ENCODE results near the gene UCK2. TPM values are rescaled to one million over a fixed set of nuclear protein-coding genes. Genes with fewer than 3 reads are reported as not detected.

The UCK2 gene
- total and polyA plus RNA-seq, 9 of the 15 experiments (the other 6 are each of a cell fraction or from before 2014, with no cell fraction given): 71.6 to 145 (median 95.8) TPM

DNA sequence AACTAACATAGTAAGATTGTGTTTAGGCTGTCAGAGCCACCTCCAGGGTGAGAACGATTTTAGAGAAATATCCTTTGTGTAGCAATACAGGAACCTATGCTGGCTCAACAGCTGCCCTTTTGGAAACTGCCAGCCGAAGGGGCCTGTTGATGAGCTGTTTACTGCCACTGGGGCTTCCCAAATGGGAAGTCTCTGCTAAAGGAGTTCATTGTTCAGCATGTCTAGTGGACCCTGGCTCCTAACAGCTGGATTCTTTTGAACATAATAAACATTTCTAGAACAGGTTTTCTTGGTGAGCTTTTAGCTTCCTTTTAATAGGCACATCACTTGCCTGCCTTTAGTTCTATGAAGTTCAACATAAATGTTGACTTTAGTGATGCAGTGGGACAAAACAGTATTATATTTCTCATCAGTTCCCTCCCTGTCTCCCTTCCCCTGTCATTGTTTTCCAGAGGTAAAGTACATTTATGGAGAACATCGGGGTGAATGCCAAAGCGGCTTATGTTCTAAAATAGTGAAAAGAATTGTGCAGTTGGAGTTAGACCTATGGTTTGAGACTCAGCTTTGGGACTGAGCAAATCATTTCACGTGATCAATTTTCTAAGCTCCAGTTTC, 57.4 kb downstream of the UCK2 start:
- H3K4me3 ChIP-seq: no peak overlapping the region
- WGBS (ENCODE audit: insufficient coverage, low coverage, missing lambda C conversion rate): 77% methylated on average over 5 of the region's 5 CpGs
- POLR2A ChIA-PET: interaction anchor here (0.6 to 3.3 kb wide), 6 partner anchors 11 to 116 kb away, joined by 3 to 10 read pairs (median 4); partner anchors contain the start of gene TMCO1
- H3K36me3 ChIP-seq (ENCODE audit: control insufficient read depth, insufficient read depth, low read length): peaks cover 10% of the 10 kb centered on the region; the same call in 2 of the 3 replicates
- H3K27ac ChIP-seq (ENCODE audit: extremely low read depth, low read depth, low read length): no peak overlapping the region
- CTCF ChIA-PET (ENCODE audit: low intra/inter-chr PET ratio): no interaction called here
- peaks cover 94% of the 10 kb centered on the region for H3K79me2 ChIP-seq (ENCODE audit: control insufficient read depth, insufficient read depth, low read length)
- DNase-seq (ENCODE audit: extremely low read depth in 1 of 4, low spot score in 3 of 4) (no peak), ATAC-seq (no peak), FAIRE-seq (no peak)
- no peak overlapping the region for H3K9ac ChIP-seq (ENCODE audit: insufficient read depth in 1 of 2, low read depth in 2 of 2, low read length in 2 of 2)
- H3K4me1 ChIP-seq (replicated peaks in 1 of 2; ENCODE audit: control insufficient read depth in 2 of 2, insufficient read depth in 2 of 2, low read length in 2 of 2): no peaks in the 10 kb centered on the region; a peak in 1 of 5 replicates
- H3K9me3 ChIP-seq (replicated peaks; ENCODE audit: control insufficient read depth, insufficient read depth, low read depth, low read length): no peaks in the 10 kb centered on the region
- no TSS peak for BruUV-seq (replicated peaks)
- no peaks in the 10 kb centered on the region for H3K9me1 ChIP-seq (ENCODE audit: control insufficient read depth, insufficient read depth, low read length)
- intact Hi-C loops (cut with micrococcal nuclease) (no loop called here), in situ Hi-C loops (cut with MboI) (no loop called here)
- no peaks in the 10 kb centered on the region for H3K27me3 ChIP-seq (ENCODE audit: control insufficient read depth in 2 of 2, insufficient read depth in 2 of 2, low read length in 2 of 2)
- H2AFZ ChIP-seq (ENCODE audit: low read depth, low read length): no peak overlapping the region
- H3K4me2 ChIP-seq (ENCODE audit: insufficient read depth, low read length): no peak overlapping the region
- peaks cover 27% of the 10 kb centered on the region; the same call in 1 of the 2 replicates for H4K20me1 ChIP-seq (replicated peaks; ENCODE audit: control insufficient read depth, insufficient read depth, low read length)
- TF ChIP-seq, protein P1, sequence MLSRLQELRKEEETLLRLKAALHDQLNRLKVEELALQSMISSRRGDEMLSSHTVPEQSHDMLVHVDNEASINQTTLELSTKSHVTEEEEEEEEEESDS (CRISPR knock-in tag; IDR thresholded peaks at IDR 0.05): no peak
- TF ChIP-seq, protein P2, sequence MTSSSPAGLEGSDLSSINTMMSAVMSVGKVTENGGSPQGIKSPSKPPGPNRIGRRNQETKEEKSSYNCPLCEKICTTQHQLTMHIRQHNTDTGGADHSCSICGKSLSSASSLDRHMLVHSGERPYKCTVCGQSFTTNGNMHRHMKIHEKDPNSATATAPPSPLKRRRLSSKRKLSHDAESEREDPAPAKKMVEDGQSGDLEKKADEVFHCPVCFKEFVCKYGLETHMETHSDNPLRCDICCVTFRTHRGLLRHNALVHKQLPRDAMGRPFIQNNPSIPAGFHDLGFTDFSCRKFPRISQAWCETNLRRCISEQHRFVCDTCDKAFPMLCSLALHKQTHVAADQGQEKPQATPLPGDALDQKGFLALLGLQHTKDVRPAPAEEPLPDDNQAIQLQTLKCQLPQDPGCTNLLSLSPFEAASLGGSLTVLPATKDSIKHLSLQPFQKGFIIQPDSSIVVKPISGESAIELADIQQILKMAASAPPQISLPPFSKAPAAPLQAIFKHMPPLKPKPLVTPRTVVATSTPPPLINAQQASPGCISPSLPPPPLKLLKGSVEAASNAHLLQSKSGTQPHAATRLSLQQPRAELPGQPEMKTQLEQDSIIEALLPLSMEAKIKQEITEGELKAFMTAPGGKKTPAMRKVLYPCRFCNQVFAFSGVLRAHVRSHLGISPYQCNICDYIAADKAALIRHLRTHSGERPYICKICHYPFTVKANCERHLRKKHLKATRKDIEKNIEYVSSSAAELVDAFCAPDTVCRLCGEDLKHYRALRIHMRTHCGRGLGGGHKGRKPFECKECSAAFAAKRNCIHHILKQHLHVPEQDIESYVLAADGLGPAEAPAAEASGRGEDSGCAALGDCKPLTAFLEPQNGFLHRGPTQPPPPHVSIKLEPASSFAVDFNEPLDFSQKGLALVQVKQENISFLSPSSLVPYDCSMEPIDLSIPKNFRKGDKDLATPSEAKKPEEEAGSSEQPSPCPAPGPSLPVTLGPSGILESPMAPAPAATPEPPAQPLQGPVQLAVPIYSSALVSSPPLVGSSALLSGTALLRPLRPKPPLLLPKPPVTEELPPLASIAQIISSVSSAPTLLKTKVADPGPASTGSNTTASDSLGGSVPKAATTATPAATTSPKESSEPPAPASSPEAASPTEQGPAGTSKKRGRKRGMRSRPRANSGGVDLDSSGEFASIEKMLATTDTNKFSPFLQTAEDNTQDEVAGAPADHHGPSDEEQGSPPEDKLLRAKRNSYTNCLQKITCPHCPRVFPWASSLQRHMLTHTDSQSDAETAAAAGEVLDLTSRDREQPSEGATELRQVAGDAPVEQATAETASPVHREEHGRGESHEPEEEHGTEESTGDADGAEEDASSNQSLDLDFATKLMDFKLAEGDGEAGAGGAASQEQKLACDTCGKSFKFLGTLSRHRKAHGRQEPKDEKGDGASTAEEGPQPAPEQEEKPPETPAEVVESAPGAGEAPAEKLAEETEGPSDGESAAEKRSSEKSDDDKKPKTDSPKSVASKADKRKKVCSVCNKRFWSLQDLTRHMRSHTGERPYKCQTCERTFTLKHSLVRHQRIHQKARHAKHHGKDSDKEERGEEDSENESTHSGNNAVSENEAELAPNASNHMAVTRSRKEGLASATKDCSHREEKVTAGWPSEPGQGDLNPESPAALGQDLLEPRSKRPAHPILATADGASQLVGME (CRISPR knock-in tag; IDR thresholded peaks at IDR 0.05): no peak
- TF ChIP-seq ZBTB33 (CRISPR knock-in tag; IDR thresholded peaks at IDR 0.05) (no peak), POU5F1 (IDR thresholded peaks at IDR 0.05; ENCODE audit: borderline replicate concordance, low read depth, low read length, partially characterized antibody) (no peak), XRCC4 (IDR thresholded peaks at IDR 0.05; ENCODE audit: extremely low read depth, insufficient read depth, insufficient read length) (no peak), PCBP1 (IDR thresholded peaks at IDR 0.05; ENCODE audit: low read depth, low read length, poor library complexity, severe bottlenecking) (no peak), CHCHD3 (CRISPR knock-in tag; IDR thresholded peaks at IDR 0.05) (no peak), ZNF668 (CRISPR knock-in tag; IDR thresholded peaks at IDR 0.05) (no peak), ZNF586 (CRISPR knock-in tag; conservative IDR thresholded peaks at IDR 0.05) (no peak), PTBP1 (IDR thresholded peaks at IDR 0.05; ENCODE audit: low read depth, low read length) (no peak), ZNF12 (CRISPR knock-in tag; IDR thresholded peaks at IDR 0.05) (no peak), ZBTB17 (CRISPR knock-in tag; IDR thresholded peaks at IDR 0.05) (no peak)
- TF ChIP-seq, protein P3, sequence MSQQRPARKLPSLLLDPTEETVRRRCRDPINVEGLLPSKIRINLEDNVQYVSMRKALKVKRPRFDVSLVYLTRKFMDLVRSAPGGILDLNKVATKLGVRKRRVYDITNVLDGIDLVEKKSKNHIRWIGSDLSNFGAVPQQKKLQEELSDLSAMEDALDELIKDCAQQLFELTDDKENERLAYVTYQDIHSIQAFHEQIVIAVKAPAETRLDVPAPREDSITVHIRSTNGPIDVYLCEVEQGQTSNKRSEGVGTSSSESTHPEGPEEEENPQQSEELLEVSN (IDR thresholded peaks at IDR 0.05; ENCODE audit: borderline replicate concordance in 1 of 2, extremely low read depth in 1 of 2, insufficient read depth in 1 of 2, insufficient read length in 1 of 2, low read depth in 1 of 2, low read length in 1 of 2, poor library complexity in 1 of 2, severe bottlenecking in 1 of 2): no peak

Measured in K562 (cell line).